ENCODE measurements around the gene NXPH4.

NXPH4 gene

DNA sequence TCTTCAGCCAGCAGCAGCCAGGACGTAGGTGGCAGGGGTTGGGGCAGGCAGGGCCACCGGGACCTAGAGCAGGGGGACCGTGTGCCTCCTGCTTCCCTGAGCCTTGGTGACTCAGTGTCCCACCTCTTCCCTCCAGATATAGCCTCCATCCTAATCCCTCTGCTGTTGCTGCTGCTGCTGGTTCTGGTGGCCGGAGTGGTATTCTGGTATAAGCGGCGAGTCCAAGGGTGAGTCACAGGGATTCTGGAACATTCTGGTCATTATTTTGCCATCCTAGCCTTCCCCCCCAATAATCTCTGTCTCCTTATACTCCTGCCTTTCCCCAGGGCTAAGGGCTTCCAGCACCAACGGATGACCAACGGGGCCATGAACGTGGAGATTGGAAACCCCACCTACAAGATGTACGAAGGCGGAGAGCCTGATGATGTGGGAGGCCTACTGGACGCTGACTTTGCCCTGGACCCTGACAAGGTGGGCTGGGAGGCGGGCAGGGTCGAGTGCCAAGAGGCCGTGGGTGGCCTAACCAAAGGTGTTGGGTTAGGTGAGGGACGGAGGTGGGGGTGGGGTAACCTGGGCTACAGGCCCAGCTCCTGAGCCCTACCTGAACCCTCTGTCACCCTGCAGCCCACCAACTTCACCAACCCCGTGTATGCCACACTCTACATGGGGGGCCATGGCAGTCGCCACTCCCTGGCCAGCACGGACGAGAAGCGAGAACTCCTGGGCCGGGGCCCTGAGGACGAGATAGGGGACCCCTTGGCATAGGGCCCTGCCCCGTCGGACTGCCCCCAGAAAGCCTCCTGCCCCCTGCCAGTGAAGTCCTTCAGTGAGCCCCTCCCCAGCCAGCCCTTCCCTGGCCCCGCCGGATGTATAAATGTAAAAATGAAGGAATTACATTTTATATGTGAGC, 4.5 kb upstream of the NXPH4 start:
- no peak overlapping the region for H3K27ac ChIP-seq (ENCODE audit: poor library complexity, severe bottlenecking)
- DNase-seq (ENCODE audit: low spot score) (no peak), ATAC-seq (ENCODE audit: low read depth) (no peak)
- no peaks in the 10 kb centered on the region for H3K4me1 ChIP-seq (ENCODE audit: insufficient read depth, poor library complexity, severe bottlenecking)
- H3K27me3 ChIP-seq (ENCODE audit: insufficient read depth, poor library complexity, severe bottlenecking), result peaks cover 24% of the 10 kb centered on the region
- no peaks in the 10 kb centered on the region for H3K36me3 ChIP-seq (ENCODE audit: low read depth)
- no peaks in the 10 kb centered on the region for H3K9me3 ChIP-seq (ENCODE audit: severe bottlenecking)
- no peak for TF ChIP-seq CTCF (IDR thresholded peaks at IDR 0.05; ENCODE audit: poor library complexity, severe bottlenecking)
- H3K4me3 ChIP-seq (ENCODE audit: severe bottlenecking), result no peak overlapping the region

DNA sequence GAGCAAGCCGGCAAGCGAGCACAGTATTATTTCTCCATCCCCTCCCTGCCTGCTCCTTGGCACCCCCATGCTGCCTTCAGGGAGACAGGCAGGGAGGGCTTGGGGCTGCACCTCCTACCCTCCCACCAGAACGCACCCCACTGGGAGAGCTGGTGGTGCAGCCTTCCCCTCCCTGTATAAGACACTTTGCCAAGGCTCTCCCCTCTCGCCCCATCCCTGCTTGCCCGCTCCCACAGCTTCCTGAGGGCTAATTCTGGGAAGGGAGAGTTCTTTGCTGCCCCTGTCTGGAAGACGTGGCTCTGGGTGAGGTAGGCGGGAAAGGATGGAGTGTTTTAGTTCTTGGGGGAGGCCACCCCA, 3.9 kb upstream of the NXPH4 start:
- DNase-seq (ENCODE audit: low spot score) (no peak), ATAC-seq (ENCODE audit: low read depth) (no peak)
- H3K9me3 ChIP-seq (ENCODE audit: severe bottlenecking), result no peaks in the 10 kb centered on the region
- no peaks in the 10 kb centered on the region for H3K4me1 ChIP-seq (ENCODE audit: insufficient read depth, poor library complexity, severe bottlenecking)
- no peak for TF ChIP-seq CTCF (IDR thresholded peaks at IDR 0.05; ENCODE audit: poor library complexity, severe bottlenecking)
- H3K27me3 ChIP-seq (ENCODE audit: insufficient read depth, poor library complexity, severe bottlenecking), result peaks cover 30% of the 10 kb centered on the region
- H3K36me3 ChIP-seq (ENCODE audit: low read depth), result no peaks in the 10 kb centered on the region
- no peak overlapping the region for H3K4me3 ChIP-seq (ENCODE audit: severe bottlenecking)
- no peak overlapping the region for H3K27ac ChIP-seq (ENCODE audit: poor library complexity, severe bottlenecking)

- peak; percentile 96 for TF ChIP-seq CTCF (IDR thresholded peaks at IDR 0.05; ENCODE audit: poor library complexity, severe bottlenecking)
- ATAC-seq (ENCODE audit: low read depth) (peak; percentile 55), DNase-seq (ENCODE audit: low spot score) (no peak)
- no peak overlapping the region for H3K4me3 ChIP-seq (ENCODE audit: severe bottlenecking)
- H3K4me1 ChIP-seq (ENCODE audit: insufficient read depth, poor library complexity, severe bottlenecking), result no peaks in the 10 kb centered on the region
- no peaks in the 10 kb centered on the region for H3K36me3 ChIP-seq (ENCODE audit: low read depth)
- H3K27ac ChIP-seq (ENCODE audit: poor library complexity, severe bottlenecking), result no peak overlapping the region
- no peaks in the 10 kb centered on the region for H3K9me3 ChIP-seq (ENCODE audit: severe bottlenecking)
- peaks cover 35% of the 10 kb centered on the region for H3K27me3 ChIP-seq (ENCODE audit: insufficient read depth, poor library complexity, severe bottlenecking)
Measured at GRCh38 chr12:57213058-57213715, 3.4 kb upstream of the NXPH4 start.

- no peak for DNase-seq (ENCODE audit: low spot score)
- no peak for ATAC-seq (ENCODE audit: low read depth)
- no peak overlapping the region for H3K27ac ChIP-seq (ENCODE audit: poor library complexity, severe bottlenecking)
- peaks cover 42% of the 10 kb centered on the region for H3K27me3 ChIP-seq (ENCODE audit: insufficient read depth, poor library complexity, severe bottlenecking)
- no peaks in the 10 kb centered on the region for H3K4me1 ChIP-seq (ENCODE audit: insufficient read depth, poor library complexity, severe bottlenecking)
- no peak overlapping the region for H3K4me3 ChIP-seq (ENCODE audit: severe bottlenecking)
- no peaks in the 10 kb centered on the region for H3K9me3 ChIP-seq (ENCODE audit: severe bottlenecking)
- H3K36me3 ChIP-seq (ENCODE audit: low read depth), result no peaks in the 10 kb centered on the region
- TF ChIP-seq CTCF (IDR thresholded peaks at IDR 0.05; ENCODE audit: poor library complexity, severe bottlenecking), result peak; percentile 1
Measured at GRCh38 chr12:57213763-57214397, 2.7 kb upstream of the NXPH4 start.

All from RWPE2 (cell line).